Karpas-422 (cell line): ENCODE data around the gene CHPF2. TPM values are rescaled to one million over a fixed set of nuclear protein-coding genes. Genes with fewer than 3 reads are reported as not detected.

Source experiments
- DNase-seq: peaks from one replicate; pipeline ENCODE4 v3.0.0-alpha.2; 2015
- H2AFZ ChIP-seq: fragments of 200-600 bp; sonication (generic); 2 replicates; pipeline ENCODE4 v1.6.1; 2014; ENCODE audit warnings: antibody characterized with exemption, low read length, mixed read lengths
- H3K27ac ChIP-seq: fragments of 200-600 bp; sonication (generic); 2 replicates; pipeline ENCODE4 v1.5.1; 2014; ENCODE audit warnings: mild to moderate bottlenecking, low read length, moderate library complexity
- H3K27me3 ChIP-seq: fragments of 200-600 bp; sonication (generic); 2 replicates; pipeline ENCODE4 v1.6.1; 2014; ENCODE audit warnings: low read length, mixed read lengths
- H3K36me3 ChIP-seq: fragments of 200-600 bp; sonication (generic); 2 replicates; pipeline ENCODE4 v1.6.1; 2014; ENCODE audit warnings: low read length, mixed read lengths; ENCODE audit not compliant: insufficient read depth
- H3K4me1 ChIP-seq: fragments of 200-600 bp; sonication (generic); 2 replicates; pipeline ENCODE4 v1.6.1; 2014; ENCODE audit warnings: mild to moderate bottlenecking, low read length, mixed read lengths
- H3K4me2 ChIP-seq: fragments of 200-600 bp; sonication (generic); 2 replicates; pipeline ENCODE4 v1.6.1; 2014; ENCODE audit warnings: low read length, low read depth, mild to moderate bottlenecking; ENCODE audit not compliant: poor library complexity, severe bottlenecking
- H3K4me3 ChIP-seq: fragments of 200-600 bp; sonication (generic); 2 replicates; pipeline ENCODE4 v1.5.1; 2014; ENCODE audit warnings: mild to moderate bottlenecking, antibody characterized with exemption, low read length, mixed read lengths
- H3K79me2 ChIP-seq: fragments of 200-600 bp; sonication (generic); 2 replicates; pipeline ENCODE4 v1.6.1; 2014; ENCODE audit warnings: mild to moderate bottlenecking, low read length, mixed read lengths
- H3K9ac ChIP-seq: fragments of 200-600 bp; sonication (generic); 2 replicates; pipeline ENCODE4 v1.6.0; 2014; ENCODE audit warnings: low read length
- H3K9me2 ChIP-seq: fragments of 200-600 bp; sonication (generic), shearing (Covaris generic); replicated peaks from 2 replicates; pipeline ENCODE4 v1.6.0; 2014; ENCODE audit warnings: mild to moderate bottlenecking, low read length, moderate library complexity; ENCODE audit not compliant: insufficient read depth
- H3K9me3 ChIP-seq: fragments of 300-700, 200-600 bp; sonication (generic); 2 replicates; pipeline ENCODE4 v1.6.1; 2014; ENCODE audit warnings: low read length, mixed read lengths
- H4K20me1 ChIP-seq: fragments of 200-600 bp; sonication (generic); 2 replicates; pipeline ENCODE4 v1.6.1; 2014; ENCODE audit warnings: mild to moderate bottlenecking, antibody characterized with exemption, low read length, low read depth; ENCODE audit not compliant: insufficient read depth
- total RNA-seq: library from RNA; depleted of rRNA; stranded (reverse); fragments of >200 nt; shearing (Covaris generic); gene quantifications from 2 replicates; pipeline ENCODE4 v1.2.3, GENCODE V29; 2014; ENCODE audit warnings: low replicate concordance

CHPF2 gene
- total RNA-seq, 1 experiment from 2014 or later: 24.7 TPM

DNA sequence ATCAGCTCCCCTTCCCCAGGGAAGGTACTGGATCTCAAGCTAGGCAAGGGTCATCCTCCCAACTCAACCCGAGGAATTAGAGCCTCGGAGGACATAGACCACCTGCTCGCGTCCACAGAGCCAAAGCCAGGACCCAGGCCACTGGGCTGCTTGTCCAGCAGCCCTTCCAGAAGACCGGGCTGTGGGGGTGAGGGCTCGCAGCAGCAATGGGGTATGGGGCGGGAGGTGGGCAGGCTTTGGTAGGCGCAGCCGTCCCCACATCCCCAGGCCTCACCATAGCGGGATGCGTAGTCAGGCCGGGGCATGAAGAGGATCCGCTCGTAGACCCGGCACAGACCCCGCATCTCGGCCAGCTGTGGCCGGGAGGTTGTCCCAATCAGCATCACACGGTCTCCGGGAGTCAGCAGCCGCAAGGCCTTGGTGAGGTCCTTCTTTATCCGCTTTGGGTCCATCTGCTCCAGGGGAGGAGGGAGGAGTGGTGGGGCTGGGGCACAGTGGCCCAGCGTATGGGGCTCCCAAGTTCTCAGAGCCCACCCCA lies 40.2 kb upstream of the CHPF2 start:
- no peak overlapping the region for H3K4me2 ChIP-seq
- no peak for DNase-seq
- H3K4me1 ChIP-seq: no peaks in the 10 kb centered on the region
- H3K36me3 ChIP-seq: no peaks in the 10 kb centered on the region
- H4K20me1 ChIP-seq: no peaks in the 10 kb centered on the region
- H3K9me2 ChIP-seq: no peaks in the 10 kb centered on the region
- no peak overlapping the region for H3K27ac ChIP-seq
- no peak overlapping the region for H2AFZ ChIP-seq
- H3K79me2 ChIP-seq: no peaks in the 10 kb centered on the region
- no peak overlapping the region for H3K9ac ChIP-seq
- H3K27me3 ChIP-seq: no peaks in the 10 kb centered on the region
- no peak overlapping the region for H3K4me3 ChIP-seq
- no peaks in the 10 kb centered on the region for H3K9me3 ChIP-seq

DNA sequence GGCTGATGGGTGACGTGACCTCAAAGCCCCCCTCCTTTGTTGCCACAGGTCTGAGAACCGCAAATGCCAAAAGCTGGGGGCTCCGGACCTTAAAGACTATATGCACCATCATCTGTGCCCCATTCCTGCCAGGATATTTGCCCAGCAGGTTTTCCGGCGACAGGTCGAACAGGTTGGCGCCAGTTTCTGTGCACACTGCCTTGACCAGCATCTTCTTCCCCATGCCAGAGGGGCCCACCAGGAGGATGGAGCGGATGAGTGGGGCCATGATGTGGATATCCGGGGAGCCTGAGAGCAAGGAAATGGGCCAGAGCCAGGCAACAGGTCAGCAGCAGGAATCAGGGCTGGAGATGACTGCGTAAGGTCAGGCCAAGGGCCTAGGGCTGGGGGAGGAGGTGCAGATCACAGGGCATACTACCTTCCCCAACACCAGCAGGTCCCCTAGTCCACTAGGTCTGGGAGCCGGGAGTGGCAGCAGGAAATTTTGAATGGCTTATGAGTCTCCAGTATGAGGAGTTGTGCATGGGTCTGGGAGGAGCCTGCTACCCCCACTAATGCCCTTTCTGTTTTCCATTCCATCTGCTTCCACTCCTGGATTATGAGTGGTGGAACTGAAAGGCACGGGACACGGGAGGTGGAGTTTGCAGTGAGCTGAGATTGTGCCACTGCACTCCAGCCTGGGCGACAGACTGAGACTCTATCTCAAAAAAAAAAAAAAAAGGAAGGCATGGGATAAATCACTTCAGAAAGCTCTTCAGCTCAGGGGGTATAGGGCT lies 38.9 kb upstream of the CHPF2 start:
- Histone ChIP-seq H4K20me1 (no peaks in the 10 kb centered on the region), H3K9me3 (no peaks in the 10 kb centered on the region), H3K36me3 (no peaks in the 10 kb centered on the region), H3K79me2 (no peaks in the 10 kb centered on the region), H3K27ac (no peak overlapping the region), H3K9ac (no peak overlapping the region), H3K4me2 (no peak overlapping the region), H3K9me2 (no peaks in the 10 kb centered on the region), H2AFZ (no peak overlapping the region), H3K27me3 (no peaks in the 10 kb centered on the region), H3K4me1 (no peaks in the 10 kb centered on the region), H3K4me3 (no peak overlapping the region)
- DNase-seq: no peak

DNA sequence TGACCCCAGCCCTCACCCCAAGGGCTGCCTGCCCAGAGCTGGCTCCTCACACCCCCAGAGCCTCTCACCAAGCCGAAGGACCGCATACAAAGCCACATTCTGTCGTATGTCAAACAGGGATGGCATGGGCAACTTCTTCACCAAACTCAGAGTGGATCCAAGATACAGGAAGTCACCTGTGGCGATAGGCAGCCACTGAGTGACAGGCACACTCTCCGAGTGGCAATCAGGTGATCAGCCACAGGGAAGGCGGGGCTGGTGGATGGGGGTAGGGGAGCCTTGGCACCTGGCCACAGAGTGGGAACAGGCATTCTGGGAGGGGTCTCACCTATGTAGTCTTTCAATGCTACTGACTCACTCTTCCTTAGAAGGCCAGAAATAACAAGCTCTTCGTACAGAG lies 38.1 kb upstream of the CHPF2 start:
- Histone ChIP-seq H3K4me2 (no peak overlapping the region), H3K4me3 (no peak overlapping the region), H3K9me3 (no peaks in the 10 kb centered on the region), H3K27me3 (no peaks in the 10 kb centered on the region), H3K9ac (no peak overlapping the region), H3K9me2 (no peaks in the 10 kb centered on the region), H2AFZ (no peak overlapping the region), H3K4me1 (no peaks in the 10 kb centered on the region), H3K27ac (no peak overlapping the region), H4K20me1 (no peaks in the 10 kb centered on the region), H3K36me3 (no peaks in the 10 kb centered on the region), H3K79me2 (no peaks in the 10 kb centered on the region)
- no peak for DNase-seq

DNA sequence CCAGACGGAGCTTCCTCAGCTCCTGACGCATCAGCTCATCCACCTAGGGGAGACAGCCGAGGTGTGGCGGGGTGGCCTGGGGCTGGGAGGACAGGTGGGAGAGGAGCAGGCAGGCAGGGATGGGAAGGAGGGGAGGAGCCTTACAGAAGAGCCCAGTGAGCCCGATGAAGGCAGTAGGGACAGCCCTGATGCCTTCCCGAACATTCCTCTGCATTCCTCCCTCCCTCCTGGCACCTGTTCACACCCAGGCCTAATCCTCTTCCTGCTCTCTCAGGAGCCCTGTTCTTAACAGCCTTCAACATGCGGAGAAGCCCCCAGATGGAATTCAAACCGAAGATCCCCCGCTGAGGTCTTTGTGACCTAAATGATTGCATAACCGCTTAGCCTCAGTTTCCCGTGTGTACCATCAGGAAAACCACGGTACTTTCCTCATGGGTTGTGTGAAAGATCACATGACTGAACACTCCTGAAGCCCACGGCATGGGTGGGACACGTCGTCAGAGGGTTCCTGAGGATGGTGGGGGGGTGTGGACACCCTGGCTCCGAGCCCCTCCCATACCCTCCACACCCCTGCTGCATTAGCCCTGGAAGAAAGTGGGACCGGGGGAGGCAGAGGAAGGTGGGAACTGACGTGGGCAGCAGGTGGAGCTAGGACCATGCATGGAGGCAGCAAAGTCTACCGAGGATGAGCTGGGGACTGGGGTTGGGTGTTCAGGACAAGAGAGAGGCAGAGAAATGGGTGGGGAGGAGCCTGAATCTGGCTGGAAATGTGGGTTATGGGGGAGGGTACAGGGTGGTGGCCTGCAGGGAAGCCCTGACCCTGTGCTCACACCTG lies 36.5 kb upstream of the CHPF2 start:
- Histone ChIP-seq H3K36me3 (no peaks in the 10 kb centered on the region), H3K9ac (no peak overlapping the region), H3K4me3 (no peak overlapping the region), H3K9me2 (no peaks in the 10 kb centered on the region), H3K27ac (no peak overlapping the region), H3K9me3 (no peaks in the 10 kb centered on the region), H3K4me1 (no peaks in the 10 kb centered on the region), H3K79me2 (no peaks in the 10 kb centered on the region), H2AFZ (no peak overlapping the region), H4K20me1 (no peaks in the 10 kb centered on the region), H3K4me2 (no peak overlapping the region), H3K27me3 (no peaks in the 10 kb centered on the region)
- no peak for DNase-seq

DNA sequence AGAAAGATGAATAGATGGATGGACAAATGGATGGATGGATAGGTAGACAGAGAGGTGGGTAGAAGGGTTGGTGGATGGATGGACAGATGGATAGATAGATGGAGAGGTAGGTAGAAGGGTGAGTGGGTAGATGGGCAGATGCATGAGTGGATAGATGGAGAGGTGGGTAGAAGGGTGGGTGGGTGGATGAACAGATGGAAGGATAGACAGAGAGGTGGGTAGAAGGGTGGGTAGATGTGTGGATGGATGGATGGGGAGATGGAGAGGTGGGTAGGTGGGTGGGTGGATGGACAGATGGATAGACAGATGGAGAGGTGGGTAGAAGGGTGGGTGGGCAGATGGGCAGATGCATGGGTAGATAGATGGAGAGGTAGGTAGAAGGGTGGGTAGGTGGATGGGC lies 34.4 kb upstream of the CHPF2 start:
- Histone ChIP-seq H4K20me1 (no peaks in the 10 kb centered on the region), H3K9me3 (no peaks in the 10 kb centered on the region), H3K36me3 (no peaks in the 10 kb centered on the region), H3K27me3 (no peaks in the 10 kb centered on the region), H3K4me3 (no peak overlapping the region), H3K9me2 (no peaks in the 10 kb centered on the region), H3K4me2 (no peak overlapping the region), H3K27ac (no peak overlapping the region), H3K4me1 (no peaks in the 10 kb centered on the region), H3K9ac (no peak overlapping the region), H3K79me2 (no peaks in the 10 kb centered on the region), H2AFZ (no peak overlapping the region)
- DNase-seq: no peak

DNA sequence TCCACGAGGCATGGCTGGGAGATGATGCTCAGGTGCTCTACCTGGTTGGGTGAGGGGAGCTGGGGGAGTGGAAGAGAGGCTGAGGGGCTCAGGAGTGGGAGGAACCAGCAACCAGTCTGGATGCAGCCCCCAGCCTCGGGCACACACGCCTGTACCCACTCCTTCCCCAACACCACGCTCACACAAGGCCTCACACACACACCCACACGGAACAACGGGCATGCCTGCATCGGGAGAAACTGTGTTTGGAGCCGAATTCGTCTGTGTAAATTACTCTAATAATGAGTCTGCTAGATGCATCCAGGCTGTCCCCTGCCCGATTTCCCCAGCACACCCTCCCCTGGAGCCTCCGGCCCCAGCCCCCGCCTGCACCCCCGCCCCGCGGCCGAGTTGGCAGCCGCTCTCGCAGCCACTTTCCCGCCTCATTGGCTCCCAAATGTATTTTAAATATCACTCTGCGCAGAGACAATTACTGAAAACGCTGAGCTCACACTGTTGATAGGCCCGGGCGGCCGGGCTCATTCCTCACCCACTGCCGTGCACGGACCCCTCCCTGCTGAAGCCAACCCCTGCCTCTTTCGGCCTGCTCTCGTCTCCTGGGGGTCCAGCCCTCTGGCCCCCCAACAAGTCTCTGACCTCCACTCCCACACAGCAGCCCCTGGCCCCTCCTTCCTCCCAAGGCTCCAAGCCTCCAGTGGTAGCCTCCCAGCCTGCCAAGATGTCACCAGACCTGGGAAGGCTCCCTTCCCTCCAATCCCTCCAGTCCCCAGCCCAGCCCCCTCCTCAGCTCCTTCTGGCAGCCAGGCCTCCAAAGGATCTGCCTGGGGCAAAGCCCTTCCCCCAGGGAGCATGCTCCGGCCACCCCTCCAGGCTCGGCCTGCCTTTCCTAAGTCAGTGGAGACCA lies 33.1 kb upstream of the CHPF2 start:
- Histone ChIP-seq H3K79me2 (no peaks in the 10 kb centered on the region), H3K9me2 (no peaks in the 10 kb centered on the region), H4K20me1 (no peaks in the 10 kb centered on the region), H3K36me3 (no peaks in the 10 kb centered on the region), H3K4me3 (no peak overlapping the region), H3K4me1 (no peaks in the 10 kb centered on the region), H3K9ac (no peak overlapping the region), H3K27me3 (no peaks in the 10 kb centered on the region), H3K4me2 (no peak overlapping the region), H3K9me3 (no peaks in the 10 kb centered on the region), H2AFZ (no peak overlapping the region), H3K27ac (no peak overlapping the region)
- DNase-seq: no peak

DNA sequence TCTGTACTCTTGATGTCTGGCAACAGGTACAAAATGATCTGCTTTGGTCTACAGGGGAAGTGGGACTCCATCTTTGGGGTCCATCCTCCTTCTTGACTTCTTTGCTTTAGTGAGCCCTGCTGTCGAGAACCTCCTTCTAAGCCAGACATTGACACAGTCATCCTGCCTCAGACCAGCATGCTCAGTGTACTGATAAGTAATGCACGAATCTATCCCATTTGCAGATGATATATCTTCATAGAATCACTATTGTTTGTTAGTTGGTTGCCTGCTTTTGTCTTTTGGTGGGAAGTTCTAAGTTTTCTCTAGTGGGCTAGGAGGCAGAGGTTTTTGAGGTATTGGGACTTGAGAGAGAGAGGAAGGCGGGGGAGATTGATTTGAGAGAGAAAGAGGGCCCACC lies 30.9 kb upstream of the CHPF2 start:
- Histone ChIP-seq H3K27ac (no peak overlapping the region), H3K9ac (no peak overlapping the region), H2AFZ (no peak overlapping the region), H4K20me1 (no peaks in the 10 kb centered on the region), H3K4me3 (no peak overlapping the region), H3K4me1 (no peaks in the 10 kb centered on the region), H3K79me2 (no peaks in the 10 kb centered on the region), H3K9me2 (no peaks in the 10 kb centered on the region), H3K9me3 (no peaks in the 10 kb centered on the region), H3K4me2 (no peak overlapping the region), H3K27me3 (no peaks in the 10 kb centered on the region), H3K36me3 (no peaks in the 10 kb centered on the region)
- DNase-seq: no peak
